GM18498 (cell line): Measurements from ENCODE around the gene FGFR2.

Experiments used
- ATAC-seq: cut with Tn5 transposase; IDR thresholded peaks from one replicate; pipeline ENCODE4 v1.9.1; 2021; ENCODE audit warnings: mild to moderate bottlenecking, moderate library complexity; ENCODE audit not compliant: unreplicated experiment

Gene FGFR2

DNA sequence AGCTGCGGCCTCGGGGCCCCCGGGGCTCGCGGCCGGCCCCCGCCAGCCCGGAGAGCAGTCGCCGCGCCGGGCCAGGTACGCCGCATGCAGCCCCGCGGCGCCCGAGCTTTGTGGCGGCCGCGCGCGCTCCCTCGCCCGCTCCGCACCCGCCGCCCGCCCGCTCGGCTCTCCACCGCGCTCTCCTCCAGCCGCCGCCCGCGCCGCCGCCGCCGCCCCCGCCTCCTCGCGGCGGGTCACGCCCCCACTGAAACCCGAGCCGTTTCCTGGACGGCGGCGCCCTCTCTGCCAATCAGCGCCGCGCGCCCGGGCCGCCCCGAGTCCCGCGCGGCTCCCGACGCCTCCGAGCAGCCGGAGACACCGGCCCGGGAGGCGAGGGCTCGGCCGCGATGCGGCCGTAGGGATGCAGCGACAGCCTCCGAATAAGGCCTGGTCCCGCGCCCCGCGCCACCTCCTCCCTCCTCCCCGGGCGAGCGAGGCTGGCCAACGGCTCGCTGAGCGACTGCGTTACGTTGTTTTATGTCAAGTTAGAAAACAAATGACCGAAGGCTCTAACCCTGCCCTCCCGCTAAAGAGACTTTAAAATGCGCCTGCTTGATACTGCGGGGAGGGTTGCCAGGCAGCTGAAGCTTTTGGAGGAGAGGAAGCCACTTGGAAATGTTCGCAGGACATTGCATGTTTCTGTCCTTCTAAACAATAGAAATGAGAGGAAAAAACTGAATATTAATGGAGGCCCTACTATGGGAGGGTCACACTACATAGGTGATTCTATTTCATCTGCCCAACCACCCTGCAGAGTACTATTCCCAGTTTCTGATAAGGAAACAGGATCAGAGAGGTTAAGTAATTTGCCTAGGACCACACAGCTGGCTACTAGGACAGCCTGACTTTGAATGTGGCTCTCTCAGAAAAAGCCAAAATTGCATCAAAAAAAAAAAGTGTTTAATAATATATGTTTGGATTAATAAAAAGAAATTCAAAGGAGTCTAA is at the start of gene FGFR2:
FGFR2 (minus strand) TSS at position 182 of the 987 bp plus-strand sequence. CDS start 4,627 bp downstream, outside the sequence.
- ATAC-seq = peak; percentile 87

DNA sequence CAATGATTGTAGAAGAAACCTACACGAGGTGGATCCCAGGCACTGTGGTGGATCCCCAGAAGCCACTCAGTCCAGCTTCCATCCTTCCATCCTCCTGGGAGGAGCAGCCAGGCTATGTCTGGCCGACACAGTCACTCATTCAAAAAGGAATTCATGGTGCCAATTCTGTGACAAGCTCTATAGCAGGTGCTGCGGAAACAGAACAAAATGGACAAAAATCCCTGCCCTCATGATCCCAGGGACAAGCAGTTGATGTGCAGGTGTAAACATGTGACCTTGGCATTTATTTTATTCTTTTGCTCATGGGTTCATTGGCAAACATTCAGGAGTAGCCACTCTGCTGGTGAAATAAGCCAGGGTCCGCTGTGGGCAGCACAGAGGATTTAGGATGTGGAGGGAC is 49.2 kb upstream of the FGFR2 start:
- ATAC-seq = no peak

- ATAC-seq = no peak
Observed at GRCh38 chr10:121645696-121646095, 47.5 kb upstream of the FGFR2 start.

DNA sequence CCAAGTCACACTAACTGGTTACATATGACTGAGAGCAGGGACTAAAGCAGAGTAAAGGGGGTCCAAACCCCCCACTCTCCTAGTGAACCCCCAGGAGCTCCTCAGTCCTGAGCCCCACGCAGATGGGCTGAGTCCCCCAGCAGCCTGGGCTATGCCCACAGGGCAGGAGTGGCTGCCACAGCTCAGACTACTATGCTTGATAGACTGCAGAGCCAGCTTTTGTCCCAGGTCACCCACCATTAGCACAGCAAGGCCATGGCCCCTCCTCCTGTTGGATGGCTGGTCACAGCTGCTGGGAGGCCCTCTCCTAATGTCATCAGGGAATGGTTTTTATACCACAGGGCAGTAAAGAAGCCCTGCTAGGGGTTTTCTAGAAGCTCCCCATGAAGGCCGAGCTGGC is 46.3 kb upstream of the FGFR2 start:
- no peak for ATAC-seq

DNA sequence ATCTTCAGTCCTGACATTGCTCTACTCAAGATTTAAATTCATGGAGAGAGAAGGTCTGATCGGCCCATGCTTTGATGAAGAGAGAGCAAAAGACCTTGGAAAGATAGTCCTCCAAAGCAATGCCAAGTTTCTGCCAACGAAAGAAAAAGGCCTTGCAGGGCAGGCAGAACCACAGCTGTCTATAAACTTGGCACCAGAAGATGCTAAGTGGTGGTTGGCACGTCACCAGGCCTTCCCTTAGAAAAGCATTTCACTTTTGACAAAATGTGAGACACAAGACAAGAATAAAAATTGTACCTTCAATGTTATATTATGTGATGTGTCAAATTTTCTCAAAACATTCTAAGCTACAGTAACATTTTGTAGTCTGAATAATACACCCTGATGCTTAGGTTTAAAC is 42.0 kb upstream of the FGFR2 start:
- no peak for ATAC-seq

- ATAC-seq = no peak
Observed at GRCh38 chr10:121639416-121639815, 41.2 kb upstream of the FGFR2 start.

DNA sequence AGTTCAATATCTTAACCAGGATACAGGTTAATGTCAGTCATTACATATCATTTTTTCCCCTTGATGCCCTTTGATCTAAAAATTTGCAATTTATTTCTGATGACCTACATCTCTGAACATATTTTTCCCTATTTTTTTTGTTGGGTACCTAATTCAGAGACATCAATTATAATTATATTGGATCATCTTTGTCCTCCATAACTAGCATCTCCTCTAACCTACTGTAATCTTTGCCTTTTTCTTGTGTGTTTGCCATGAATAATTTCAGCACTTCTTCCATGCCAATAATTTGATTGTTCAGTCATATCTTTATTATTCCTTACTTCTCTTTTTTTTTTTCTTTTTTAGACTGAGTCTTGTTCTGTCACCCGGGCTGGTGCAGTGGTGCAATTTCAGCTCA is 39.2 kb upstream of the FGFR2 start:
- ATAC-seq = no peak

DNA sequence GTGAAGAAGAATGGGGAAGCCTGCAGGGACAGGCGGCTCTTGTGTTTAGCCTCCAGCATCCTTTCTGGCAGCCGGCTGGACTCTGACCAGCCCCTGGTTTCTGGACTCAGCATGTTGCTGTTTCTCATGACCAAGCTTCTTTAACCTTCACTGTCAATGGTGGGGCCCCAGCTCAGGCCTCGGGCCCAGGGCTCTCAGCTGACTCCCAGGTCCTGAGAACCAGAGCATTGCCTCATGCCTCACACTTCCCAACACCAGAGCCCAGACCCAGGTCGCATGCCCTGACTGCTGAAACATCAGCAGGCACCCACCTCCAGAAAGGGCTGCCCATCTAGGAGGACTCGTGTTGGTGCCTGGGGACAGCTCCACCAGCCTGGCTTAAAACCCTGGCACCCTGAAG is 34.8 kb upstream of the FGFR2 start:
- ATAC-seq = no peak

- no peak for ATAC-seq
Observed at GRCh38 chr10:121631365-121632029, 33.3 kb upstream of the FGFR2 start.

DNA sequence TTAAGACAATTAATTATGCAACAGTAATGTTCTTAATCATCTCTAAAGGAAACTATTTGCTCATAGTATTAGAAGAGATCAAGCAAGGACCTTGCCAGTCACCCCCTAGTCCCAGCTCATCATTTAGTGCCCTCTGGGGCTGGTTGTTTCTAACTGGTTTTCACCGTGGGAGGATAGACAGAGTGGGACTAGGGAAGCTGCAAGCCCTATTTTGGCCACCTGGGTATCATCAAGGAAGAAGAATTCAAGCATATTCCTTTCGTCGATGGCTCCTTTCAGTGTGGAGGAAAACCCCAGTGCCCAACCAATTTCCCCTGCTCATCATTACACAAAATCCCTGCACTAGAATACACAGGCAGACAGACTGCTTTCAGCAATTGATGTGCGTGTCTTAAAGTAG is 30.6 kb upstream of the FGFR2 start:
- no peak for ATAC-seq

DNA sequence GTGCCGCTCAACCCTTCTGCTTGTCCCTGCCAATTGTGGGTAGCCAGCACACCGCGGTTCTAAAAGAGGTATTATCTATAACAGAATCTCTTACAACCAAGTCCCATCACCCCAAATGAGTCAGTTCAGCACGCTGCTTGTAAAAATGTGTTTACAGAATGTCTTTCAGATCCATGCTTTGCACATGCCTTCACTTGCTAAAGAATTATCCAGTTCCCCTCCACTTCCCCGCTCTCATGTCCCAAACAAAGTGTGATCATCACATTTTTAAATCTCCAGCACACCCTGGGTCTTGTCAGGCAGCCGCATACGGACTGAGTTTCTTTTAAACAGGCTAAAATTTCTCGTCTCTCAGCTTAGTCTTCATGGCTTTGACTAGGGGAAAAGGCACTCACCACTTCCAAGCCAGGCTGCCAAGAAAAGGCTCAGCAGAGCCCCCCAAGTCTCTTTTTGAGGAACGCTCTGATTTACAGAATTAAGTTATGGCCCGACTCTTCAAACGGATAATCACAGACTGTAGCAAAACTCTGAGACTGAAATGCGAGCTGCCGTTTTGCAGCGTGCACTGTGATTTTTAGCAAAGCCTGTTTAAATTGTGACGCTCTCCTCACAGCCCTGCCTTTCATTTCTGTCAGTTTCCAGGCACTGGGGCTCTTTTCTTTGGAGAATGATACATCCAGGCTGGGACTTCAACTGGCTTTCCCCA is 29.8 kb upstream of the FGFR2 start:
- ATAC-seq = no peak

- ATAC-seq = no peak
Observed at GRCh38 chr10:121624836-121625486, 26.7 kb upstream of the FGFR2 start.

GRCh38 chr10:121618906-121619305 is 20.7 kb upstream of the FGFR2 start:
- no peak for ATAC-seq

- no peak for ATAC-seq
Observed at GRCh38 chr10:121617176-121617575, 18.9 kb upstream of the FGFR2 start.

GRCh38 chr10:121616291-121616690 is 18.0 kb upstream of the FGFR2 start:
- no peak for ATAC-seq

- ATAC-seq = no peak
Observed at GRCh38 chr10:121615836-121616235, 17.6 kb upstream of the FGFR2 start.

DNA sequence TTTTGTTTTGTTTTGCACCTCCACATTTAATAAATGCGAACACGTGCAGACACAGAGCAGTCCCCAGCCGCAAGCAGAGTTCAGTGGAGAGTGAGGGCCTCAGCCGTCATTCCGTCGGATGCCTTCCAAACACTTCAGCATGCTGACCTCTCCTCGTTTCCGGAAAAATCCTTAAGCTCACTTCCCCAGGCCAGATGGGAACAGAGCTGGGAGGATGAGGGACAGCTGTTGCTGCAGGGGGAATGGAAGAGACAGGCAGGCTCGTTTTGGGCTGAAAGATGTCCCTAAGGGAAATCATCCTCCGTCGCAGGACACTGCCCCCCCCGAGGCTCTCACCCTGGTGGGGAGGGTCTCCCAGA is 17.2 kb upstream of the FGFR2 start:
- ATAC-seq = no peak

GRCh38 chr10:121614613-121615434 is 16.6 kb upstream of the FGFR2 start:
- no peak for ATAC-seq

DNA sequence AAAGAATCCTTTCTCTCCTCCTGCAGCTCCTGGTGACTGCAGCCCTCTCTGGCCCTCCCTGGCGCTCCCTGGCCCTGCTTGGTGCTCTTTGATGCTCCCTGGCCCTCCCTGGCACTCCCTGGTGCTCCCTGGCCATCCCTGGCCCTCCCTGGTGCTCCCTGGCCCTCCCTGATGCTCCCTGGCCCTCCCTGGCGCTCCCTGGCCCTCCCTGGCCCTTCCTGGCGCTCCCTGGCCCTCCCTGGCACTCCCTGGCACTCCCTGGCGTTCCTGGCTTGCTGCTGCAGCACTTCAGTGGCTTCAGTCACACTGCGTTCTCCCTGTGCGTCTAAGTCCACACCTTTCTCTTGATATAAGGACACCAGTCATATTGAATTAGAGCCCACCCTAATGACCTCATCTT is 15.2 kb upstream of the FGFR2 start:
- no peak for ATAC-seq
